NCI-H82 (cell line): Measurements from ENCODE around the gene GAPVD1.
"Not testable (repeated sequence)": the region's sequence is repeated elsewhere in the genome, so short reads cannot be mapped to it uniquely, and the experiment has no call there.

ENCODE experiments used
- DNase-seq: peaks from one replicate; lab custom pipeline; 2025; lab: John Stamatoyannopoulos, UW

Gene GAPVD1

DNA sequence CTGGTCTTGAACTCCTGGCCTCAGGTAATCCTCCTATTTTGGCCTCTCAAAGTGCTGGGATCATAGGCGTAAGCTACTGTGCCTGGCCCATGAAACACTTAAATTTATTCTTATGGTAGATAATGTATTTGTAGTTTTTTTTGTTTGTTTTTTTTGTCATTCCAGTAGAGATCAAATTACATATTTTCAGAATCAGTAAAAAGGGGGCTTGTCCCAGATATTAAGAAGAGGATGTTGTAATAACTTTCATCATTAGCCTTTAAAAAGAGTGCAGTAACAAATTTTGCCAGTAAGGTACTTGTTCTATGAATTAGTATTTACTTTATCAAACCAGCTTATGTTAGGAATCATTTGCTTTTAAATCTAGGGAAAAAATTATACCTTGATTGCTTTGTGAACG is 42.6 kb downstream of the GAPVD1 start:
- no peak for DNase-seq

DNA sequence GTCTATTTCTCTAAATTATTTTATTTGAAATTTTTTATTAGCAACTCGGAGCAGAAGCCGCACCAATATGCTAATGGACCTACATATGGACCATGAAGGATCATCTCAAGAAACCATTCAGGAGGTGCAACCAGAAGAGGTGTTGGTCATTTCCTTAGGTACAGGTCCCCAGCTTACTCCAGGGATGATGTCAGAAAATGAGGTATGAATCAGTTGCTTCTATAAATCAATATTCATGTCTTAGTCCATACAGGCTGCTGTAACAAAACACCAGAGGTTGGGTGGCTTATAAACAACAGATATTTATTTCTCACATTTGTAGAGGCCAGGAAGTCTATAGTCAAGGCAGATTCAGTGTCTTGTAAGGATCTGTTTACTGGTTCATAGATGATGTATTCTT is 50.8 kb downstream of the GAPVD1 start:
- no peak for DNase-seq

DNA sequence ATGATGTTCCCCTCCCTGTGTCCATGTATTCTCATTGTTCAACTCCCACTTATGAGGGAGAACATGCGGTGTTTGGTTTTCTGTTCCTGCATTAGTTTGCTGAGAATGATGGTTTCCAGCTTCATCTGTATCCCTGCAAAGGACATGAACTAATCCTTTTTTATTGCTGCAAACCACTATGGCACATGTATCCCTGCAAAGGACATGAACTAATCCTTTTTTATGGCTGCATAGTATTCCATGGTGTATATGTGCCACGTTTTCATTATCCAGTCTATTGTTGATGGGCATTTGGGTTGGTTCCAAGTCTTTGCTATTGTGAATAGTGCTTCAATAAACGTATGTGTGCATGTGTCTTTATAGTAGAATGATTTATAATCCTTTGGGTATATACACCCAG is 54.7 kb downstream of the GAPVD1 start:
- DNase-seq = not testable (repeated sequence)

DNA sequence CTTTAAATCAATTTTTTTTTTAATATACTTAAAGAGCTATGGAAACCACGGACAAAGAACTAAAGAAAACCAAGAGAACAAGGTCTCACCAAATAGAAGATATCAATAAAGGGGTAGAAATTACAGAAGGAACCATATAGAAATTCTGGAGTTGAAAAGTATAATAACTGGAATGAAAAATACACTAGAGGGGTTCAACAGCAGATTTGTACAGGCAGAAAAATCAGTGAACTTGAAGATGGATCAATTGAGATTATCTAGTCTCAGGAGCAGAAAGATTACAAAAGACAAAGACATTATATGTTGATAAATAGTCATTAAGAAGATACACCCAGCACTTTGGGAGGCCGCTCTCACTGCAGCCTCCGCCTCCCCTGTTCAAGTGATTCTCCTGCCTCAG is 56.1 kb downstream of the GAPVD1 start:
- no peak for DNase-seq

DNA sequence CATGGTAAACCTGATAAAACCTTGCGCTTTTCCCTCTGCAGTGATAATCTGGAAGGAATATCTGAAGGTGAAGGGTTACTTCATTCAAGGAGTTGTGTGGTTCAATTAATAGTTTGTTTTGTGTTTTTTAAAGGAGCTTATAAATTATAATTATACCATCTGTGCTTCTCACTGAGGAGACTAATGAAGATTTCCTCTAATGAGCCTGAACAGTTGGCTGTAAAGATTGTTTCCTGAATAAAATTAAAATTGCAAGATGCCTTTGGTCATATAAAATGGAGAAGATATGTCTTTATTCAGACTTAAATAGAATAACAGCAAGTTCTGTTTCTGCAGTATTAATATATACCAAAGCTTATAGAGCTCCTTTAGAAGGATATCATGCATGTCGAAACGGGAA is 59.9 kb downstream of the GAPVD1 start:
- DNase-seq = no peak

DNA sequence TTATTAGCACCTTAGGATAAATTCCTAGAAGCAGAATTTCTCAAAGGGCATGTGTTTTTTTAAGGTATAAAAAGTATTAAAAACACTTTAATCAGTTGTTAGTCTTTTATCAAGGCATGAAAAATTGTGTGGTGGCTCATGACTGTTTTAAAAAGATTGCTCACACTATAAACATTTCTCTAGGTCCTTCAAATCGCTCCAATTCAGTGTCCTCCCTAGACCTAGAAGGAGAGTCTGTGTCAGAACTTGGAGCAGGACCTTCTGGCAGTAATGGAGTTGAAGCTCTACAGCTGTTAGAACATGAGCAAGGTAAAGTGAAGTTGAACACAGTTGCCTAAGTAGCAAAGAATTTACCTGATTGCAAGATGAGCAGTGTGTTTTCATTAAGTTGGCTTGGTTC is 62.0 kb downstream of the GAPVD1 start:
- DNase-seq = no peak

DNA sequence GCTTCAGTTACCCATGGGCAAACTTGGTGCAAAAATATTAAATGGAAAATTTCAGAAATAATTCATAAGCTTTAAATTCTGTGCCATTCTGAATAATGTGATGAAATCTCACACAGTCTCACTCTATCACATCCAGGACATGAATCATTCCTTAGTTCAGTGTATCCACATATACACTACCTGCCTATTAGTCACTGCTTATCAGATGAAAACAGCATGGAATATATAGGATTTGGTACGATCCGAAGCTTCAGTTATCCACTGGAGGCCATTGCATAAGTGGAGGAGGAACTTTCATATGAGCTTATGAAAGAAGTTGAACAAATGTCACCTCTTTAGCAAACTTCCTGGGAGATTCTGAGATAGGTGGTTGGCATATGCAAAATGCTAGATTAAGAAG is 64.2 kb downstream of the GAPVD1 start:
- DNase-seq = no peak

DNA sequence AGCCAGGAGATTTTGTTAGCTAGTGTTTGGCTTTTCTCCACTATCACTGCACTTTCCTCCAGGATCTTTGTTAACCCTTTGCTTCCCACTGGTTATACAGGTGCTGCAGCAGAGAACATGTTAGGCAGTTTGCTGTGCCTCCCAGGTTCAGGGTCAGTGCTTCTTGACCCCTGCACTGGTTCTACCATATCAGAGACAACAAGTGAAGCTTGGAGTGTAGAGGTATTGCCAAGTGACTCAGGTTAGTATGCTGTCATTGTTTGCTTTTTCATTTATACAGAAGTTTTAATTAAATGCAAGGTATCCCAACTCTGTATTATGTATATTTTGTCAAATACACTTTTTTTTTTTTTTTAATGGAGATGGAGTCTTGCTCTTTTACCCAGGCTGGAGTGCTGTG is 68.4 kb downstream of the GAPVD1 start:
- no peak for DNase-seq

DNA sequence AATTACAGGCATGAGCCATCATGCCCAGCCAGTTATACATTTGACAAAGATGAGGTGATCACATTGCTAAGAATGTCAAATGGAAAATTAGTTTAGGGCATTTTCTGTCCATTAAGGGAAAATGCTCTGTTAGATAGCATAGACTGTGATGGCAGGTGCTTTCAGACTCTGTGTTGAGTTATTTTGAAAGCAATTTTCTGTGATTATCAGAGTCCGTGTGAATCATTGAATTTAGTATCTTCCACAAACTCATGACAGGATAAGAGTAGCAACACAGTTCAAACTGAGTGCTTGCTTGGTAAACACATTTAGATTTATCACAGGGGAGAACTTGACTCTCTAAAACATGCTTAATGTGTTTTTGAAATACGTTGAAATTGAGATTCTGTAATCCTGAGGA is 69.0 kb downstream of the GAPVD1 start:
- DNase-seq = no peak

DNA sequence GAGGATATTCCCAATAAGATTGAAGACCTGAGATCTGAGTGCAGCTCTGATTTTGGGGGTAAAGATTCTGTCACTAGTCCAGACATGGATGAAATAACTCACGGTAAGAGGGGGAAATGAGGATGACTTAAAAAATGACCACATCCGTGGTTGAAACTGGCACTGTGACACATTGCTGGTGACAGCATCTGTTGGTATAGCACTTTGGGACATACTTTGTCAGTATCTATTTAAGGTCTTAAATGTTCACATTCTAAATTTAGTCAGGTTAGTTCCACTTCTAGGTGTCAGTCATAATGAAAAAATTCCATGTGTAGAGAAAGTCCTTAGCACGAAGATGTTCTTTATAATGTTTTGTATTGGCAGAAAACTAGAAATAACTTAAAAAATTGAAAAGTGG is 70.9 kb downstream of the GAPVD1 start:
- no peak for DNase-seq

DNA sequence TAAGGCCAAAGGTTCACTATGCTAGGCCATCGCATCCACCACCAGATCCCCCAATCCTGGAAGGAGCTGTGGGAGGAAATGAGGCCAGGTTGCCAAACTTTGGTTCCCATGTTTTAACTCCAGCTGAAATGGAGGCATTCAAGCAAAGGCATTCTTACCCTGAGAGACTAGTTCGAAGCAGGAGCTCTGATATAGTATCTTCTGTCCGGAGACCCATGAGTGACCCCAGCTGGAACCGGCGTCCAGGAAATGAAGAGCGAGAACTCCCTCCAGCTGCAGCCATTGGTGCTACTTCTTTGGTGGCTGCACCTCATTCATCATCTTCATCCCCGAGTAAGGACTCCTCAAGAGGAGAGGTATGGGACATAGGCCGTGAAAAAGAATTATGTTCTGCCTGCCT is 75.6 kb downstream of the GAPVD1 start:
- DNase-seq = no peak

DNA sequence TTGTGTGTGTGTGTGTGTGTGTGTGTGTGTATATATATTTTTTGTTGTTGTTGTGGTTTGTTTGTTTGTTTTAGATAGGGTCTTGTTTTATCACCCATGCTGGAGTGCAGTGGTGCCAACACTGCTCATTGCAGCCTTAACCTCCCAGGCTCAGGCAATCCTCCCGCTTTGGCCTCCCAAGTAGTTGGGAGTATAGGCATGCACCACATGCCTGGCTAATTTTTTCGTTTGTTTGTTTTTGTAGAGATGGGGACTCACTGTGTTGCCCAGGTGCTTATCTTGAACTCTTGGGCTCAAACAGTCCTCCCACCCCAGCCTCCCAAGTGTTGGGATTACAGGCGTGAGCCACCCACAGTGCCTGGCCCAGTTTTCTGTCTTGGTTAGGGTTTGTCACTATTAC is 77.3 kb downstream of the GAPVD1 start:
- DNase-seq = no peak

DNA sequence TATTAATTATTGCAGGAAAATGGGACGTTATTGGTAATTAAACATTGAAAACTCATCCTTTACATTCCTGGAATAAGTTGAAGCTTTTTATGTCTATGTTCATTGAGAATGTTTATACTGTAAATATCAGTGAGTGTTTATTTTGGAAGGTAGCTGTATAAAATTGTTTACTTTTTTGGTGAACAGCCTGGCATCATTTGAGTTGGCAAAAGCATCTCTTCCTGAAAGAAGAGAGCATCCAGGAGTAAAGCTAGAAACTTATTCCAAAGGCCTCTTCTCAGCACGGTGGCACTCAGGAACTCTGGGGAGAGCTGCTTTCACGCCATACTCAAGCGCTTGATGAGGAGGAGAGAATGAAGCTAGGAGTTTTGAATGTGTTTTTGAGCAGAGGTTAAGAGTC is 79.9 kb downstream of the GAPVD1 start:
- no peak for DNase-seq

DNA sequence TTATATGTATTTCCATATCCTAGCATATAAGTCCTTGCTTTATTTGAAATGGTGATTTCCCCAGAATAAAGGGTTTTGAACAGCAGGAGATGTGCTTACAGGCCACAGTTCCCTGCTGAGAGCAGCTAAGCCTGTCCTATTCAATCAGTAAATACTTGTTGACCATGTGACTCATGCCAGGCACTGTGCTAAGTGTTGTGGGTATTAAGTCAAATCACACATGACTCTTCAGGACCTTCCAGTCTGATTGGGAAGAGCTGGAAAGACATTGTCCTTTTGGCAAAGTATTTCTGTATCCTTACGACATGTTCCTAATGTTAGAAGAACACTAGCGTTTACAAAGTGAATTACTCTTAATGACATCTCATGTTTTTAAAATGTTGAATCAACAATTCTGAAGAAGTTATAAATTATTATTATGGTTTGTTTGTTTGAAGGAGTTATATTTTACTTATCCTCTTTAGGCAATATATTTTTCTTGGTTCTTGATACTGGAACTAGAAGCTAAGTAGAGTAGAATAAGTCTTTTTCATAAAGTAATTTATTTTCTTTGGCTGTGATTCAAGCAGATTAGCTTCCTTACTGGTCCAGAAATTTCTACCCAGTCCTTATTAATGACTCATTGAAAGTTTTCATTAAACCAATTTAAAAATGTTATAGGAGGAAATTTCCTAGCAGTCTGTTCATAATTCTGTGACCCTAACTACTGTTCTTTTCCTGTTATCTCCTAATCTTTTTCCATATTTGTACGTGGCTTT is 82.1 kb downstream of the GAPVD1 start:
- DNase-seq = peak; percentile 55

DNA sequence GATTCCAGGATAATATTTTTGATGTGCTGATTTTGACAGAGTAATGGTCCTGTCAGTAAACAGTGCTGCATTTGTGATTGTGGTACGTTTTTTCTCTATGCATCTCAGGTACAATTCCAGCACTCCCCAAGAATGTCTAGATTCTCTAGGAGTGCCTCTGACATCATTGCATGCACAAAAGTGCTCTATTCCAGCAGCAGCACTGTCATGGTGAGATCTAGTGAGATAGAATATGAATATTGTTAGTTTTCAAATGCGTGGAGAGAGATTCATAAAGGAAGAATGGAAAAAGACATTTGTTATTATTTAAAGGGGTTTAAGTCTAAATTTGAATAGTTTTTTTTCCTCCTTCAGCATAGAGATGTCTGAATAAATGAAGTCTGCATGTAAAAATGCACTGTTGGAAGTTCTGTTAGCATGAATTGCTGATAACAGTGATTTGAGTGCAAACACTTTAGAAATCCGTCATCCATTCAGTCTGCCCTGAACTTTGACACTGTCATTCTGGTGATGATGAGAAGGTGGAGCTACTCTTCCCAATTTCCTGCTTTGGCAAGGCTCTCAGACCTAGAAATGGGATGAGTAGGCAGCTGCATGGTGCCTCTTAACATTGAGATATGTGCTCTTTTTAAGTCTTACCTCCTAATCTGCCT is 84.6 kb downstream of the GAPVD1 start:
- peak; percentile 17 for DNase-seq

DNA sequence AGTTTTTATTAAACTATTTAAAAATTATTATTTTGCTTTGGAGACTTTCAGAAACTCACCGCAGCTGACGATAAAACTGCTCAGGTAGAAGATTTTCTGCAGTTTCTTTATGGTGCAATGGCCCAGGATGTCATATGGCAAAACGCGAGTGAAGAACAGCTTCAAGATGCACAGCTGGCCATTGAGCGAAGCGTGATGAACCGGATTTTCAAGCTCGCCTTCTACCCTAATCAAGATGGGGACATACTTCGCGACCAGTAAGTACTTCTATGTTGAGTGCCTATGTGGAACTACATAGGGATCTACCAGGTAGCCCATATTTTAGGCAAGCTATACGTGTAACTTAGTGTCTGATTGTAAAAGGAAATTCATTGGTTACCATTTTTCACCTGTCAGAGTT is 94.0 kb downstream of the GAPVD1 start:
- no peak for DNase-seq

DNA sequence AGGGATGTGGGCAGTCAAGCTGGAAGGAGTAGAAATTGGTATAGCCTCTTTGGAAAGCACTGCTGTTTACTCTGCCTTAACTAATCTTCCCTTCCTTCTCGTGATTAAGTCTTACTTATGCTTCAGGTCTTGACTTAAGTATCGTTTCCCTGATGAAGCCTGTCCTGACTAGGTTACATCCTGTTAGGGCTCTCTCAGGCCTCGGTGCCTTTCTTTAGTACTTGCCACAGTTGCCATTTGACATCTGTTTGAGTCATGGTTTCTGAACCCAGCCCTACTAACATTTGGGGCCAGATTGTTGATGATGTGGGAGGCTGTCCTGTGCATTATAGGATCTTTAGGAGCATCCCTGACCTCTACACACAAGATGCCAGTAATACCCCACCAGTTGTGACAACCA is 94.4 kb downstream of the GAPVD1 start:
- no peak for DNase-seq

DNA sequence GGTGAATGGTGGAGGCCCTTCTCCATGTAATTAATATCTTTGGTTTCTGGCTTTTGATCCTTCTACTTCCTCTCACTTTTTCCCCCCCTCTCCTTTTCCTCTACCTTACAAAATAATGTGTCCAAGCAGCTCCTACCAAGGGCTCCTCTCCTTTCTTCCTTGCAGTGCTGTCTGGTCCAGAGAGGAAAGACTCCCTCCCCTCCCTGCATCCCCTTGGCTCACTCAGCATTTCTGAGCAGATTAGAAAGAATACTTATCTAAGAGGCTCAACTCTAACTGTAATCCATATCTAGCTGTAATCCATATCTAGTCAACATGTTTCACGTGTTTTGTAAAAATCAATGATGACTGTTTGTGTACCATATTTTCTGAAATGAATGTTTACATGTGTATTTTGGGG is 97.4 kb downstream of the GAPVD1 start:
- DNase-seq = peak; percentile 83

DNA sequence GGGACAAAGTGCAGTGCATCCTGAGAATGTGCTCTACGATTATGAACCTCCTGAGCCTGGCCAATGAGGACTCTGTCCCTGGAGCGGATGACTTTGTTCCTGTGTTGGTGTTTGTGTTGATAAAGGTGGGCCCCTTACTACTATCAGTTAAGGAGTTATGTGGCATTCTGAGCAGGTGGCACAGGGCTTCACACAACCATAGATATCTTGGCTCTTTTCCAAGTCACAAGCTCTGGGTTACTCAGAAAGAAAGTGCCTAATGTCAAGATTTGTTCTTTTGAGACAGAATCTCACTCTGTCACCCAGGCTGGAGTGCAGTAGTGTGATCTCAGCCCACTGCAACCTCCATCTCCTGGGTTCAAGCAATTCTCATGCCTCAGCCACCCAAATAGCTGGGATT is 99.0 kb downstream of the GAPVD1 start:
- no peak for DNase-seq

DNA sequence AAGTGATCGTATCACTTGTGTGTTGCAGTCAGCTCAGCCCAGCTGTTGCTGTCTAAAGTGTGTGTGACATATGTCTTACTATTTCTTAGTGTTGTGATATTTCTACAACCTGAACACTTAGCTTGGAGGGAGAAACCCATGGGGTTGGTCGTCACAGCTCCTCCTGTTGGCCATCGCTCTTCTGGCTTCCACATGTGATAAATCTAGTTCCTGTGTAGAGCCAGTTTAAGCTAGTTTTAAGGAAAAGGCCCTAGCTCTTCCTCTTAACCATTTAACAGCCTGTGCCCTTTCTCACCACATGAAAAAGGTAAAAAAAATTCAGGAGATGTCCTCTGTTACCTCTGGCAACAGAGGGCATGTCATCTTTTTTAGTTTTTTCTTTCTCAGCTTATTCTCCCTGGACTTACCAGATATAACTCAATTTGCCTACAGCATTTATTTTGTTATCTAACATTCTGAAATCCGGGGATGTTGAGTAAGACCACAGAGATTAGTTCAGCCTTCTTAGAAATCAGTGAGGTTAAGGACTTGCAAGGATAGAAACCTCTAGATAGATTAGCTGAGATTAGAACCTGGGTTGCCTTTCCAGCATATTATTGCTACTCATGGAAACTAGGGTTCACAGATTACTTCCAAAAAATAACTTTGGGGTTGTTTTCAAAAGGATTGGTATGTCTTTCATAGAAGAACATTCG is 100.4 kb downstream of the GAPVD1 start:
- DNase-seq = peak; percentile 53

DNA sequence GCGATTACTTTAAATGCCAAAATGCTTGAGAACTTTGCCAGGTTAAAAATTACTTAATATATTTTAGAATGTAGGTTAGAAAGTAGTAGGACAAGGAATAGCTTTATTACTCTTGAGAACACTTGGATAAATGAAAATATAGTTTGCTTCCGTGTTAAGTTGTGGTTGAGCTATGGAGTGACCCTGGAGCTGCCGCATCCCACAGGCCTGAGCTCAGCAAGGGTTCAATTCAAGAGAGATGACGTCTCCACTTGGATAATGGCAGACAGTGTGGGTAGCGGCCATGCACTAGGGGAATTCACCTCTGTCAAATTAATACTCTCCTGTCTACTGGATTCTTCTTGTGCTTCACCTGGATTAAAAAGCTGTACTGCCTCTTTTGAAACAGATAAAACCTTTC is 105.0 kb downstream of the GAPVD1 start:
- DNase-seq = peak; percentile 46

DNA sequence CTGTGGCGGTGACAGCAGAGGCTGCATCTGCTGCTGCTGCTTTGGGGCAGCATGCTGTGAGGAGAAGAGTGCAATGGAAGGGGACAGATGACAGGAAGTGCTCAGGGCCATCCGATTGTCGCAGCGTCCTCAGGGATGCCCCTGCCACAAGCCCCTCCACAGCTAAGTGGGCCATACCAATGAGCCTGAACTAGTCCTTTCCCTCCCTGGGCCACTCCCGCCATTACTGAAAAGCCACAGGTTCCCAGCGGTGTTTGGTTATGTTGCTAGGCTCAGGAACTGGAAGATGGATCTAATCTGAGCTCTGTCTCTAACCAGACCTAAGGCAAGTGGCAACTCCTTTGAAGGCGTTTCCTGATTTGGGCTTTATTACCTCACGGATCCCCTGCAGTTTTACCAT is 109.2 kb downstream of the GAPVD1 start:
- no peak for DNase-seq

DNA sequence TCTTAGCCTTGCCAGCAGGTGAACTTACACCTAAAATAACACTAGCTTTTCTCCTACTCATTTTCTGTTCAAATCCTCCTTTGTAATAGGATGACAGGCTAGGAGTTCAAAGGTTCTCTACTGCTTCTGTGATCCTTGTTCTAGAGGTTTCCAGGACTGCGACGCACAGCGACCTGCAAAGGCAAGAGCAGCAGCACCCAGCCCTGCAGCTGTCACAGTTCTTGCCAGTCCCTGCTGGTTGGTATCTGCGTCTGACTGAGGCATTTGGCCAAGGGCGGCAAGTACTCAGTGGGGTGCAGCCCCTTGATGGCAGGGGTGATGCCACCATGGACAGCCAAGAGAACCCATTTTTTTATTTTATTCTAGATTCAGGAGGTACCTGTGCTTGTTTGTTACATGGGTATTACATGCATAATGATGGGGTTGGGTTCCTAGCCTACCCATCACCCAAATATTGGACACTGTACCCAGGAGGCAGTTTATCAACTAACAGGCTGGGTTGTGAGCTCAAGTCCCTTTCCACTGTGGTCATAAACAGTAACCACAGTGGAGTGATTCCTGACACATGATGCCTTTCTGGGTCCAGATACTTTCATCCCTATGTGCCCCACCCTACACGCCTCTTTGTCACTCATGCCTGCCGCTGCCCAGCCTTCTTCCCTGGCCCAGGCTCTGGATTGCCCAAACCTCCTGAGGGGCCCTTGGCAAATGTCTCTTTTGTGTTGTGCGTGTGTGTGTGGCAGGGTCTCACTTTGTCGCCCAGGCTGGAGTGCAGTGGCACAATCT is 111.0 kb downstream of the GAPVD1 start:
- DNase-seq = no peak
